Measurements from ENCODE around the gene PPP4R2. TPM values are rescaled to one million over a fixed set of nuclear protein-coding genes. Genes with fewer than 3 reads are reported as not detected.

The PPP4R2 gene
- total and polyA plus RNA-seq, 9 donors, result 19.2 to 95.1 (median 77.6) TPM

GRCh38 chr3:72957297-72957696 is 39.3 kb upstream of the PPP4R2 start:
- no peak overlapping the region for H3K27ac ChIP-seq
- intact Hi-C loops (cut with DNase I), result no loop called here
- TF ChIP-seq EP300 (IDR thresholded peaks at IDR 0.05) (no peak), CTCF (IDR thresholded peaks at IDR 0.05) (no peak), POLR2A (IDR thresholded peaks at IDR 0.05) (no peak)
- H3K4me1 ChIP-seq (ENCODE audit: insufficient read depth), result peaks cover 7% of the 10 kb centered on the region
- no peaks in the 10 kb centered on the region for H3K36me3 ChIP-seq
- H3K4me3 ChIP-seq, result no peak overlapping the region
- DNase-seq, result peak in 1 of 5 donors; percentile 61
- no peaks in the 10 kb centered on the region for H3K27me3 ChIP-seq
- no peaks in the 10 kb centered on the region for H3K9me3 ChIP-seq
- WGBS, 3 donors, result 47 to 53% (median 49%) methylated on average over 8 of the region's 8 CpGs

GRCh38 chr3:72959336-72959735 is 37.3 kb upstream of the PPP4R2 start:
- no peak overlapping the region for H3K4me3 ChIP-seq
- H3K4me1 ChIP-seq (ENCODE audit: insufficient read depth), result peaks cover 7% of the 10 kb centered on the region
- H3K9me3 ChIP-seq, result no peaks in the 10 kb centered on the region
- WGBS, 3 donors, result 95 to 100% (median 98%) methylated on average over 5 of the region's 5 CpGs
- intact Hi-C loops (cut with DNase I), result no loop called here
- no peaks in the 10 kb centered on the region for H3K36me3 ChIP-seq
- no peak overlapping the region for H3K27ac ChIP-seq
- no peaks in the 10 kb centered on the region for H3K27me3 ChIP-seq
- DNase-seq, result no peak
- TF ChIP-seq EP300 (IDR thresholded peaks at IDR 0.05) (no peak), POLR2A (IDR thresholded peaks at IDR 0.05) (no peak), CTCF (IDR thresholded peaks at IDR 0.05) (no peak)

GRCh38 chr3:72960812-72961518 is 35.6 kb upstream of the PPP4R2 start:
- DNase-seq, result peak in 4 of 5 donors; percentile 49 to 74 (median 64)
- Histone ChIP-seq H3K36me3 (no peaks in the 10 kb centered on the region), H3K27ac (peak overlapping the region in 1 of 2 donors; percentile 10), H3K4me3 (no peak overlapping the region), H3K27me3 (no peaks in the 10 kb centered on the region), H3K4me1 (ENCODE audit: insufficient read depth) (peaks cover 7% of the 10 kb centered on the region), H3K9me3 (no peaks in the 10 kb centered on the region)
- intact Hi-C loops (cut with DNase I), result no loop called here
- TF ChIP-seq EP300 (IDR thresholded peaks at IDR 0.05), result no peak
- TF ChIP-seq CTCF (IDR thresholded peaks at IDR 0.05), result no peak
- TF ChIP-seq POLR2A (IDR thresholded peaks at IDR 0.05), result no peak
- 38 to 44% (median 42%) methylated on average over 7 of the region's 7 CpGs for WGBS, 3 donors

GRCh38 chr3:72961752-72962151 is 34.9 kb upstream of the PPP4R2 start:
- Histone ChIP-seq H3K27me3 (no peaks in the 10 kb centered on the region), H3K27ac (peak overlapping the region in 1 of 2 donors; percentile 11), H3K9me3 (no peaks in the 10 kb centered on the region), H3K4me1 (ENCODE audit: insufficient read depth) (peaks cover 7% of the 10 kb centered on the region), H3K36me3 (no peaks in the 10 kb centered on the region), H3K4me3 (no peak overlapping the region)
- 66 to 94% (median 80%) methylated on average over 4 of the region's 4 CpGs for WGBS, 3 donors
- intact Hi-C loops (cut with DNase I), result no loop called here
- TF ChIP-seq POLR2A (IDR thresholded peaks at IDR 0.05) (no peak), EP300 (IDR thresholded peaks at IDR 0.05) (no peak)
- DNase-seq, result no peak

- Histone ChIP-seq H3K27ac (peak overlapping the region in 1 of 2 donors; percentile 11), H3K27me3 (no peaks in the 10 kb centered on the region), H3K36me3 (no peaks in the 10 kb centered on the region), H3K4me1 (ENCODE audit: insufficient read depth) (peaks cover 7% of the 10 kb centered on the region), H3K4me3 (no peak overlapping the region), H3K9me3 (no peaks in the 10 kb centered on the region)
- intact Hi-C loops (cut with DNase I), result no loop called here
- TF ChIP-seq POLR2A (IDR thresholded peaks at IDR 0.05), result no peak
- TF ChIP-seq EP300 (IDR thresholded peaks at IDR 0.05), result no peak
- TF ChIP-seq CTCF (IDR thresholded peaks at IDR 0.05), result no peak
- DNase-seq, result no peak
Measured at GRCh38 chr3:72962317-72962716, 34.3 kb upstream of the PPP4R2 start.
